ENCODE data around the gene MAN2A1.
A peak's percentile ranks its signal among the peaks of the same experiment; 100 is the strongest.

Gene MAN2A1

GRCh38 chr5:109876030-109876725 lies 186.5 kb downstream of the MAN2A1 start:
- no peak overlapping the region for H3K4me3 ChIP-seq (ENCODE audit: low read depth, low read length)
- TF ChIP-seq CTCF (IDR thresholded peaks at IDR 0.05; ENCODE audit: low read depth, low read length), result no peak
- in situ Hi-C loops (cut with HindIII; ENCODE audit: low sequenced_read_pairs), result no loop called here
- DNase-seq (ENCODE audit: low read depth, low spot score), result no peak

GRCh38 chr5:109876941-109877669 lies 187.4 kb downstream of the MAN2A1 start:
- in situ Hi-C loops (cut with HindIII; ENCODE audit: low sequenced_read_pairs), result no loop called here
- H3K4me3 ChIP-seq (ENCODE audit: low read depth, low read length), result no peak overlapping the region
- DNase-seq (ENCODE audit: low read depth, low spot score), result peak; percentile 92
- no peak for TF ChIP-seq CTCF (IDR thresholded peaks at IDR 0.05; ENCODE audit: low read depth, low read length)

- H3K4me3 ChIP-seq (ENCODE audit: low read depth, low read length), result no peak overlapping the region
- DNase-seq (ENCODE audit: low read depth, low spot score), result no peak
- TF ChIP-seq CTCF (IDR thresholded peaks at IDR 0.05; ENCODE audit: low read depth, low read length), result no peak
- in situ Hi-C loops (cut with HindIII; ENCODE audit: low sequenced_read_pairs), result no loop called here
Measured at GRCh38 chr5:109877670-109878045, 187.9 kb downstream of the MAN2A1 start.

GRCh38 chr5:109878887-109879286 lies 189.2 kb downstream of the MAN2A1 start:
- TF ChIP-seq CTCF (IDR thresholded peaks at IDR 0.05; ENCODE audit: low read depth, low read length), result no peak
- no peak overlapping the region for H3K4me3 ChIP-seq (ENCODE audit: low read depth, low read length)
- no peak for DNase-seq (ENCODE audit: low read depth, low spot score)
- in situ Hi-C loops (cut with HindIII; ENCODE audit: low sequenced_read_pairs), result no loop called here

GRCh38 chr5:109880907-109881685 lies 191.4 kb downstream of the MAN2A1 start:
- no peak for TF ChIP-seq CTCF (IDR thresholded peaks at IDR 0.05; ENCODE audit: low read depth, low read length)
- H3K4me3 ChIP-seq (ENCODE audit: low read depth, low read length), result no peak overlapping the region
- peak; percentile 64 for DNase-seq (ENCODE audit: low read depth, low spot score)
- in situ Hi-C loops (cut with HindIII; ENCODE audit: low sequenced_read_pairs), result no loop called here

- no peak overlapping the region for H3K4me3 ChIP-seq (ENCODE audit: low read depth, low read length)
- TF ChIP-seq CTCF (IDR thresholded peaks at IDR 0.05; ENCODE audit: low read depth, low read length), result no peak
- in situ Hi-C loops (cut with HindIII; ENCODE audit: low sequenced_read_pairs), result no loop called here
- no peak for DNase-seq (ENCODE audit: low read depth, low spot score)
Measured at GRCh38 chr5:109882546-109882945, 192.8 kb downstream of the MAN2A1 start.
